Ascending aorta (tissue), 2 donors: ENCODE data around the gene MARK3. TPM values are rescaled to one million over a fixed set of nuclear protein-coding genes. Genes with fewer than 3 reads are reported as not detected.
"Not testable (repeated sequence)": the region's sequence is repeated elsewhere in the genome, so short reads cannot be mapped to it uniquely, and the experiment has no call there.

Experiments
- DNase-seq, 2 donors: peaks; one replicate each; pipeline ENCODE4 v3.0.0-alpha.2; 2019; ENCODE audit warnings: low spot score in 2 of 2
- H3K27ac ChIP-seq, 2 donors: fragments of 200-600 bp; sonication (generic); one replicate each; pipeline ENCODE4 v1.5.1; 2016 to 2017; ENCODE audit warnings: mild to moderate bottlenecking in 1 of 2
- H3K27me3 ChIP-seq: fragments of 200-600 bp; sonication (generic); one replicate; pipeline ENCODE4 v1.5.1; 2017
- H3K36me3 ChIP-seq, 2 donors: fragments of 200-600 bp; sonication (generic); one replicate each; pipeline ENCODE4 v1.5.1; 2016
- H3K4me1 ChIP-seq, 2 donors: fragments of 200-600 bp; sonication (generic); one replicate each; pipeline ENCODE4 v1.5.1; 2016 to 2017; ENCODE audit warnings: mild to moderate bottlenecking in 1 of 2
- H3K4me3 ChIP-seq, 2 donors: fragments of 200-600 bp; sonication (generic); one replicate each; pipeline ENCODE4 v1.5.1; 2016 to 2017; ENCODE audit warnings: mild to moderate bottlenecking in 1 of 2
- H3K9me3 ChIP-seq, 2 donors: fragments of 200-600 bp; sonication (generic); one replicate each; pipeline ENCODE4 v1.5.1; 2016
- intact Hi-C: fragments of 100-400 bp; cut with DNase I; formaldehyde crosslinking; loops from one replicate; pipeline ENCODE4 v1.15.1; 2023
- total RNA-seq: library from RNA; depleted of rRNA; stranded (reverse); fragments of >200 nt; gene quantifications from one replicate; pipeline ENCODE4 v1.1.0, GENCODE V29; 2016
- TF ChIP-seq, protein P1 (sequence below), 3 experiments: fragments of 200-600 bp in 2 of 3; fragments of 450-650 bp in 1 of 3; sonication (generic) in 2 of 3; IDR thresholded peaks; one replicate each; pipeline ENCODE4 v1.5.1; 2016 to 2019; ENCODE audit warnings: antibody characterized with exemption in 3 of 3, mild to moderate bottlenecking in 1 of 3, moderate library complexity in 1 of 3

MARK3 gene
- total RNA-seq, 1 donor from 2014 or later: 78.1 TPM

DNA sequence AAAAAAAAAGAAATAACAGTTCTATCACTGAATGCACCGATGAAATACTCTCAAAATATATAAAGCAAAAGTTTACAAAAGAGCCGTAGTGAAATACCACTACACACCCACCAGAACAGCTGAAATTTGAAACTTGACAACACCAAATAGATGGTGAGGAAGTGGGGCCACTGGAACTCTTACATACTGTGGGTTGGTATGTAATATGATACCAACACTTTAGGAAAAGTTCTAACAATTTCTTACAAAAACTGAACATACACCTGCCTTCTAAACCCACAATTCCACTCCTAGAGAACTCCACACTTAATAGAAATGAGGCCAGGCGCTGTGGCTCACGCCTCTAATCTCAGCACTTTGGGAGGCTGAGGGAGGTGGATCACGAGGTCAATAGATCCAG lies 37.1 kb upstream of the MARK3 start:
- no peaks in the 10 kb centered on the region for H3K9me3 ChIP-seq
- H3K27me3 ChIP-seq: no peaks in the 10 kb centered on the region
- H3K36me3 ChIP-seq: peaks cover 13 to 18% of the 10 kb centered on the region in 2 donors
- TF ChIP-seq, protein P1, sequence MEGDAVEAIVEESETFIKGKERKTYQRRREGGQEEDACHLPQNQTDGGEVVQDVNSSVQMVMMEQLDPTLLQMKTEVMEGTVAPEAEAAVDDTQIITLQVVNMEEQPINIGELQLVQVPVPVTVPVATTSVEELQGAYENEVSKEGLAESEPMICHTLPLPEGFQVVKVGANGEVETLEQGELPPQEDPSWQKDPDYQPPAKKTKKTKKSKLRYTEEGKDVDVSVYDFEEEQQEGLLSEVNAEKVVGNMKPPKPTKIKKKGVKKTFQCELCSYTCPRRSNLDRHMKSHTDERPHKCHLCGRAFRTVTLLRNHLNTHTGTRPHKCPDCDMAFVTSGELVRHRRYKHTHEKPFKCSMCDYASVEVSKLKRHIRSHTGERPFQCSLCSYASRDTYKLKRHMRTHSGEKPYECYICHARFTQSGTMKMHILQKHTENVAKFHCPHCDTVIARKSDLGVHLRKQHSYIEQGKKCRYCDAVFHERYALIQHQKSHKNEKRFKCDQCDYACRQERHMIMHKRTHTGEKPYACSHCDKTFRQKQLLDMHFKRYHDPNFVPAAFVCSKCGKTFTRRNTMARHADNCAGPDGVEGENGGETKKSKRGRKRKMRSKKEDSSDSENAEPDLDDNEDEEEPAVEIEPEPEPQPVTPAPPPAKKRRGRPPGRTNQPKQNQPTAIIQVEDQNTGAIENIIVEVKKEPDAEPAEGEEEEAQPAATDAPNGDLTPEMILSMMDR (IDR thresholded peaks at IDR 0.05): no peak
- intact Hi-C loops: no loop called here
- no peaks in the 10 kb centered on the region for H3K4me1 ChIP-seq
- H3K4me3 ChIP-seq: no peak overlapping the region
- DNase-seq: no peak
- H3K27ac ChIP-seq: no peak overlapping the region

DNA sequence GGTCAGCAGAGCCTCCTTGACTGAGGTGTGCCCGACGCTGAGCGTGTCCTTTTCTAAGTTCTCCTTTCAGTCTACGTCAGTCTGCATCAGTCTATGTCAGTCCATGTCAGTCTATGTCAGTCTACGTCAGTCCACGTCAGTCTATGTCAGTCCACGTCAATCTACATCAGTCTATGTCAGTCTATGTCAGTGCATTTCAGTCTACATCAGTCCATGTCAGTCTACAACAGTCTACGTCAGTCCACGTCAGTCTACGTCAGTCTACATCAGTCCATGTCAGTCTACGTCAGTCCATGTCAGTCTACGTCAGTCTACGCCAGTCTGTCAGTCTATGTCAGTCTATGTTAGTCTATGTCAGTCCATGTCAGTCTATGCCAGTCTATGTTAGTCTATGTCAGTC lies 35.2 kb upstream of the MARK3 start:
- intact Hi-C loops: no loop called here
- Histone ChIP-seq H3K27ac (no peak overlapping the region), H3K36me3 (no peaks in the 10 kb centered on the region), H3K4me1 (no peaks in the 10 kb centered on the region), H3K4me3 (no peak overlapping the region), H3K9me3 (no peaks in the 10 kb centered on the region), H3K27me3 (no peaks in the 10 kb centered on the region)
- DNase-seq: no peak
- TF ChIP-seq, protein P1 (IDR thresholded peaks at IDR 0.05): no peak

DNA sequence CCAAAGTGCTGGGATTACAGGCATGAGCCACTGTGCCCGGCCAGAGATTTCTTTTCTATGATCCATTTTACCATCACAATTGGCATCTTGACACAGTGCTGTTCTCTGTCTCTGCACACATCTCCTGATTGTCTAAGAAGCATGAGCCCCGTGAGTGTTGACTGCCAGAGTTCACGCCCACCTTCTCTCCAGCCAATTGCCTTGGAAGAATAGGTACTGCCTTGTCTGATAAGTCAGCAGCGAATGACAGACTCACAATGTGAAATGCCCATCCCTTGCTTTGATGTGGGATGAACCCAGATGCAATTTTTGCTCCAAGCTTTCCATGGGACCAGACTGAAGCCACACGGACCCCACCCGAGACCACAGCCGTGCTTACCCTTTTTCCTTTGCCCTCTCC lies 31.9 kb upstream of the MARK3 start:
- H3K27ac ChIP-seq: no peak overlapping the region
- no peak for DNase-seq
- H3K4me1 ChIP-seq: no peaks in the 10 kb centered on the region
- no peaks in the 10 kb centered on the region for H3K27me3 ChIP-seq
- intact Hi-C loops: no loop called here
- H3K4me3 ChIP-seq: no peak overlapping the region
- TF ChIP-seq, protein P1 (IDR thresholded peaks at IDR 0.05): no peak
- H3K36me3 ChIP-seq: no peaks in the 10 kb centered on the region
- no peaks in the 10 kb centered on the region for H3K9me3 ChIP-seq

DNA sequence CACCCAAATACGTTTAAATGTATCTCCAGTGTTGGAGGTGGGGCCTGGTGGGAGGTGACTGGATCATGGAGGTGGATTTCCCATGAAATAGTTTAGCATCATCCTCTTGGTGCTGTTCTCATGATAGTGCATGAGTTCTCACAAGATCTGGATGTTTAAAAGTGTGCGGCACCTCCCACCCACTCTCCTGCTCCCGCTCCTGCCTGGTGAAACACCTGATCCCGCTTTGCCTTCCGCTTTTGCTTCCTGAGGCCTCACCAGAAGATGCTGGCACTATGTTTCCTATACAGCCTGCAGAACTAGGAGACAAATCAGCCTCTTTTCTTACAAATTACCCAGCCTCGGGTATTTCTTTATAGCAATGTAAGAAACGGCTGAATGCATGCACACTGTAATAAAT lies 31.1 kb upstream of the MARK3 start:
- no peaks in the 10 kb centered on the region for H3K9me3 ChIP-seq
- no peaks in the 10 kb centered on the region for H3K27me3 ChIP-seq
- no peak overlapping the region for H3K4me3 ChIP-seq
- no peak overlapping the region for H3K27ac ChIP-seq
- H3K36me3 ChIP-seq: no peaks in the 10 kb centered on the region
- no peaks in the 10 kb centered on the region for H3K4me1 ChIP-seq
- DNase-seq: no peak
- TF ChIP-seq, protein P1 (IDR thresholded peaks at IDR 0.05): no peak
- intact Hi-C loops: no loop called here

DNA sequence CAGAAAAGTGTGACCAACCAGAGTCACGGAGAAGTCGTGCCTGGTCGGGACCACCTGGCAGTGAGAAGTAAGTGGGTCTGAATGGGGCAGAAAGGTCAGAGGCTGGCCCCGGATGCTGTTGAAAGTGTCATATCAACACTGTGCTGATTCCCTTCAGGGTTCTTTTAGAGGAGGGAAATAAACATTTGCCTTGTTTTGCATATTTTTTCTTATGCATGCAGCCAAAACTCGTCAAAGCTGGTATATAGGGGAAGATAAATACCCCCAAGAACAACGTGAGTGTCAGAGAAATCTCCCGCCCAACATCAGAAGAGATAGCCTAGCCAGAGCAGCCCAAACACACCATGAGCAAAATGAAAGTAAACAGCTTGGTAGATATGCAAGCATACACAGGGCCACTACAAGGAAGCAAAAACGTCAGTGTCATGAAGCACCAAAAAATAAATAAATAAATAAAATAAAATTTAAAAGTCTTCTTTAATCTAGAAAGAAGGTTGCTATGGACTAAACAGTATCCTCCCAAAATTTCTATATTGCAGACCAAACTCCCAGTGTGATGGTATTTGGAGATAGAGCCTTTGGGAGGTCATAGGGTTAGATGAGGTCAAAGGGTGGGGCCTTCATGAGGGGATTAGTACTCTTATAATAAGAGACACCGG lies 29.1 kb upstream of the MARK3 start:
- DNase-seq: no peak
- H3K4me3 ChIP-seq: no peak overlapping the region
- H3K4me1 ChIP-seq: no peaks in the 10 kb centered on the region
- H3K27ac ChIP-seq: no peak overlapping the region
- intact Hi-C loops: no loop called here
- no peaks in the 10 kb centered on the region for H3K9me3 ChIP-seq
- H3K36me3 ChIP-seq: no peaks in the 10 kb centered on the region
- H3K27me3 ChIP-seq: no peaks in the 10 kb centered on the region
- TF ChIP-seq, protein P1 (IDR thresholded peaks at IDR 0.05): no peak

DNA sequence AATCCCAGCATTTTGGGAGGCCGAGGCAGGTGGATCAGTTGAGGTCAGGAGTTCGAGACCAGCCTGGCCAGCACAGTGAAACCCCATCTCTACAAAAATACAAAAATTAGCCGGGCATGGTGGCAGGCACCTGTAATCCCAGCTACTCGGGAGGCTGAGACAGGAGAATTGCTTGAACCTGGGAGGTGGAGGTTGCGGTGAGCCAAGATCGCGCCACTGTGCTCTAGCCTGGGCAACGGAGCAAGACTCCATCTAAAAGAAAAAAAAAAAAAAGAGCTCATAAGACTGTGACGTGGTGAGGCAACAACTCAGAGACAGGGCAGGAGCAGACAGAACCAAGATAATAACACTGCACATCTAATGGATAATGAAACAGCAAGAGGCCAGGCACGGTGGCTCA lies 27.7 kb upstream of the MARK3 start:
- H3K4me1 ChIP-seq, intact Hi-C loops, H3K4me3 ChIP-seq, H3K36me3 ChIP-seq, DNase-seq, H3K27ac ChIP-seq, H3K9me3 ChIP-seq, H3K27me3 ChIP-seq: not testable (repeated sequence)
